Measurements from ENCODE around the gene PPP2R2D.
"Not testable (repeated sequence)": the region's sequence is repeated elsewhere in the genome, so short reads cannot be mapped to it uniquely, and the experiment has no call there.

Gene PPP2R2D

GRCh38 chr10:131908151-131908550 lies 7.3 kb downstream of the PPP2R2D start:
- no peaks in the 10 kb centered on the region for H3K9me3 ChIP-seq (ENCODE audit: control insufficient read depth, low read length)
- H3K4me3 ChIP-seq (ENCODE audit: insufficient read depth, low read depth, low read length, poor library complexity, severe bottlenecking) = no peak overlapping the region
- DNase-seq = no peak
- H3K27me3 ChIP-seq (replicated peaks; ENCODE audit: control insufficient read depth, insufficient read depth, low read length, poor library complexity, severe bottlenecking) = no peaks in the 10 kb centered on the region
- no peaks in the 10 kb centered on the region for H3K36me3 ChIP-seq (ENCODE audit: control insufficient read depth, insufficient read depth, low read length)
- H3K27ac ChIP-seq (ENCODE audit: insufficient read depth, low read length, poor library complexity, severe bottlenecking) = peak overlapping the region; percentile 40
- peaks cover 35% of the 10 kb centered on the region for H3K4me1 ChIP-seq (ENCODE audit: control insufficient read depth, insufficient read depth, low read length, poor library complexity, severe bottlenecking)

- no peaks in the 10 kb centered on the region for H3K9me3 ChIP-seq (ENCODE audit: control insufficient read depth, low read length)
- H3K27ac ChIP-seq (ENCODE audit: insufficient read depth, low read length, poor library complexity, severe bottlenecking) = peak overlapping the region; percentile 40
- no peak overlapping the region for H3K4me3 ChIP-seq (ENCODE audit: insufficient read depth, low read depth, low read length, poor library complexity, severe bottlenecking)
- no peaks in the 10 kb centered on the region for H3K36me3 ChIP-seq (ENCODE audit: control insufficient read depth, insufficient read depth, low read length)
- DNase-seq = no peak
- H3K4me1 ChIP-seq (ENCODE audit: control insufficient read depth, insufficient read depth, low read length, poor library complexity, severe bottlenecking) = peaks cover 39% of the 10 kb centered on the region
- H3K27me3 ChIP-seq (replicated peaks; ENCODE audit: control insufficient read depth, insufficient read depth, low read length, poor library complexity, severe bottlenecking) = no peaks in the 10 kb centered on the region
Measured at GRCh38 chr10:131909014-131909808, 8.4 kb downstream of the PPP2R2D start.

GRCh38 chr10:131909929-131910328 lies 9.1 kb downstream of the PPP2R2D start:
- H3K27me3 ChIP-seq (replicated peaks; ENCODE audit: control insufficient read depth, insufficient read depth, low read length, poor library complexity, severe bottlenecking) = no peaks in the 10 kb centered on the region
- H3K36me3 ChIP-seq (ENCODE audit: control insufficient read depth, insufficient read depth, low read length) = no peaks in the 10 kb centered on the region
- H3K27ac ChIP-seq (ENCODE audit: insufficient read depth, low read length, poor library complexity, severe bottlenecking) = no peak overlapping the region
- no peak overlapping the region for H3K4me3 ChIP-seq (ENCODE audit: insufficient read depth, low read depth, low read length, poor library complexity, severe bottlenecking)
- H3K4me1 ChIP-seq (ENCODE audit: control insufficient read depth, insufficient read depth, low read length, poor library complexity, severe bottlenecking) = peaks cover 34% of the 10 kb centered on the region
- DNase-seq = no peak
- no peaks in the 10 kb centered on the region for H3K9me3 ChIP-seq (ENCODE audit: control insufficient read depth, low read length)

- no peak for DNase-seq
- Histone ChIP-seq H3K36me3 (ENCODE audit: control insufficient read depth, insufficient read depth, low read length) (no peaks in the 10 kb centered on the region), H3K27me3 (replicated peaks; ENCODE audit: control insufficient read depth, insufficient read depth, low read length, poor library complexity, severe bottlenecking) (no peaks in the 10 kb centered on the region), H3K27ac (ENCODE audit: insufficient read depth, low read length, poor library complexity, severe bottlenecking) (no peak overlapping the region), H3K4me1 (ENCODE audit: control insufficient read depth, insufficient read depth, low read length, poor library complexity, severe bottlenecking) (peaks cover 26% of the 10 kb centered on the region), H3K9me3 (ENCODE audit: control insufficient read depth, low read length) (no peaks in the 10 kb centered on the region), H3K4me3 (ENCODE audit: insufficient read depth, low read depth, low read length, poor library complexity, severe bottlenecking) (no peak overlapping the region)
Measured at GRCh38 chr10:131910663-131911314, 10.0 kb downstream of the PPP2R2D start.

GRCh38 chr10:131911451-131911850 lies 10.6 kb downstream of the PPP2R2D start:
- Histone ChIP-seq H3K9me3 (ENCODE audit: control insufficient read depth, low read length) (no peaks in the 10 kb centered on the region), H3K27ac (ENCODE audit: insufficient read depth, low read length, poor library complexity, severe bottlenecking) (no peak overlapping the region), H3K4me1 (ENCODE audit: control insufficient read depth, insufficient read depth, low read length, poor library complexity, severe bottlenecking) (peaks cover 24% of the 10 kb centered on the region), H3K36me3 (ENCODE audit: control insufficient read depth, insufficient read depth, low read length) (no peaks in the 10 kb centered on the region), H3K4me3 (ENCODE audit: insufficient read depth, low read depth, low read length, poor library complexity, severe bottlenecking) (no peak overlapping the region), H3K27me3 (replicated peaks; ENCODE audit: control insufficient read depth, insufficient read depth, low read length, poor library complexity, severe bottlenecking) (no peaks in the 10 kb centered on the region)
- DNase-seq = no peak

GRCh38 chr10:131912620-131913019 lies 11.8 kb downstream of the PPP2R2D start:
- H3K9me3 ChIP-seq (ENCODE audit: control insufficient read depth, low read length) = no peaks in the 10 kb centered on the region
- H3K4me3 ChIP-seq (ENCODE audit: insufficient read depth, low read depth, low read length, poor library complexity, severe bottlenecking) = no peak overlapping the region
- H3K27ac ChIP-seq (ENCODE audit: insufficient read depth, low read length, poor library complexity, severe bottlenecking) = no peak overlapping the region
- peaks cover 22% of the 10 kb centered on the region for H3K4me1 ChIP-seq (ENCODE audit: control insufficient read depth, insufficient read depth, low read length, poor library complexity, severe bottlenecking)
- H3K36me3 ChIP-seq (ENCODE audit: control insufficient read depth, insufficient read depth, low read length) = no peaks in the 10 kb centered on the region
- no peaks in the 10 kb centered on the region for H3K27me3 ChIP-seq (replicated peaks; ENCODE audit: control insufficient read depth, insufficient read depth, low read length, poor library complexity, severe bottlenecking)
- DNase-seq = no peak

- Histone ChIP-seq H3K36me3 (ENCODE audit: control insufficient read depth, insufficient read depth, low read length) (no peaks in the 10 kb centered on the region), H3K27me3 (replicated peaks; ENCODE audit: control insufficient read depth, insufficient read depth, low read length, poor library complexity, severe bottlenecking) (no peaks in the 10 kb centered on the region), H3K4me1 (ENCODE audit: control insufficient read depth, insufficient read depth, low read length, poor library complexity, severe bottlenecking) (peaks cover 4% of the 10 kb centered on the region), H3K9me3 (ENCODE audit: control insufficient read depth, low read length) (no peaks in the 10 kb centered on the region), H3K4me3 (ENCODE audit: insufficient read depth, low read depth, low read length, poor library complexity, severe bottlenecking) (no peak overlapping the region), H3K27ac (ENCODE audit: insufficient read depth, low read length, poor library complexity, severe bottlenecking) (no peak overlapping the region)
- no peak for DNase-seq
Measured at GRCh38 chr10:131915484-131915883, 14.7 kb downstream of the PPP2R2D start.

- Histone ChIP-seq H3K27me3 (replicated peaks; ENCODE audit: control insufficient read depth, insufficient read depth, low read length, poor library complexity, severe bottlenecking) (no peaks in the 10 kb centered on the region), H3K9me3 (ENCODE audit: control insufficient read depth, low read length) (no peaks in the 10 kb centered on the region), H3K4me1 (ENCODE audit: control insufficient read depth, insufficient read depth, low read length, poor library complexity, severe bottlenecking) (peaks cover 4% of the 10 kb centered on the region), H3K27ac (ENCODE audit: insufficient read depth, low read length, poor library complexity, severe bottlenecking) (no peak overlapping the region), H3K36me3 (ENCODE audit: control insufficient read depth, insufficient read depth, low read length) (no peaks in the 10 kb centered on the region), H3K4me3 (ENCODE audit: insufficient read depth, low read depth, low read length, poor library complexity, severe bottlenecking) (no peak overlapping the region)
- DNase-seq = no peak
Measured at GRCh38 chr10:131915990-131916766, 15.4 kb downstream of the PPP2R2D start.

GRCh38 chr10:131916767-131917160 lies 16.0 kb downstream of the PPP2R2D start:
- not testable (repeated sequence) for DNase-seq; H3K27ac ChIP-seq (ENCODE audit: insufficient read depth, low read length, poor library complexity, severe bottlenecking); H3K4me3 ChIP-seq (ENCODE audit: insufficient read depth, low read depth, low read length, poor library complexity, severe bottlenecking); H3K36me3 ChIP-seq (ENCODE audit: control insufficient read depth, insufficient read depth, low read length); H3K27me3 ChIP-seq (replicated peaks; ENCODE audit: control insufficient read depth, insufficient read depth, low read length, poor library complexity, severe bottlenecking); H3K9me3 ChIP-seq (ENCODE audit: control insufficient read depth, low read length); H3K4me1 ChIP-seq (ENCODE audit: control insufficient read depth, insufficient read depth, low read length, poor library complexity, severe bottlenecking)

- not testable (repeated sequence) for DNase-seq; H3K36me3 ChIP-seq (ENCODE audit: control insufficient read depth, insufficient read depth, low read length); H3K27me3 ChIP-seq (replicated peaks; ENCODE audit: control insufficient read depth, insufficient read depth, low read length, poor library complexity, severe bottlenecking); H3K4me1 ChIP-seq (ENCODE audit: control insufficient read depth, insufficient read depth, low read length, poor library complexity, severe bottlenecking); H3K4me3 ChIP-seq (ENCODE audit: insufficient read depth, low read depth, low read length, poor library complexity, severe bottlenecking); H3K27ac ChIP-seq (ENCODE audit: insufficient read depth, low read length, poor library complexity, severe bottlenecking); H3K9me3 ChIP-seq (ENCODE audit: control insufficient read depth, low read length)
Measured at GRCh38 chr10:131917496-131917895, 16.7 kb downstream of the PPP2R2D start.

Data from effector memory CD4-positive, alpha-beta T cell (primary cell).